IPS-20b (cell line): ENCODE results near the gene CDADC1.
"Not testable (repeated sequence)": the region's sequence is repeated elsewhere in the genome, so short reads cannot be mapped to it uniquely, and the experiment has no call there.

Experiments used
- H3K27ac ChIP-seq: one replicate; pipeline ENCODE4 v1.5.1; 2013; ENCODE audit warnings: low read length
- H3K27me3 ChIP-seq: 2 replicates; pipeline ENCODE4 v1.6.1; 2013; ENCODE audit warnings: mild to moderate bottlenecking, low read length, inconsistent platforms; ENCODE audit not compliant: insufficient read depth
- H3K36me3 ChIP-seq: 2 replicates; pipeline ENCODE4 v1.6.1; 2013; ENCODE audit warnings: low read depth, mild to moderate bottlenecking, inconsistent platforms, low read length, moderate library complexity; ENCODE audit not compliant: insufficient read depth
- H3K4me1 ChIP-seq: 2 replicates; pipeline ENCODE4 v1.6.1; 2013; ENCODE audit warnings: mild to moderate bottlenecking, control low read depth, inconsistent platforms, low read length, moderate library complexity; ENCODE audit not compliant: insufficient read depth
- H3K4me3 ChIP-seq: 2 replicates; pipeline ENCODE4 v1.5.1; 2013; ENCODE audit warnings: mild to moderate bottlenecking, low read length, inconsistent platforms
- H3K9ac ChIP-seq: 2 replicates; pipeline ENCODE4 v1.6.1; 2013; ENCODE audit warnings: low read depth, mild to moderate bottlenecking, inconsistent platforms, low read length, moderate library complexity
- H3K9me3 ChIP-seq: 2 replicates; pipeline ENCODE4 v1.6.1; 2013; ENCODE audit warnings: mild to moderate bottlenecking, low read depth, low read length, inconsistent platforms; ENCODE audit not compliant: insufficient read depth

CDADC1 gene

DNA sequence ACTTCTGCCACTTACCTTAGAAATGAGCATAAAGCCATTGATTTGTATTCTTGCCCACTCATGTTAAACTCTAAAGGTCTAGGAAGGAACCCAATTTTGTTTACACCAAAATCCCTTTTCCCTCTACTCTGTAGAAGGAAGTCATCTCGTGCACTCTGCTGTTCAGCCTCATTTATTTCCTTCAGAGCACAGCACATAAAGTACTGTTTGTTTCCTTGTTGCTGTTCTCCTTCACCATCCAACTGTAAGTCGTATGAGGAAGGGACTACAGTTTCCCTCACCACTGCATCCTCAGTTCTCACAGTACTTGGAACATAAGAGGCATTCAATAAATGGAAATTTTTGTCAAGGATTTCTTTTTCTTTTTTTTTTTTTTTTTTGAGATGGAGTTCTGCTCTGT is 24.6 kb downstream of the CDADC1 start:
- H3K9me3 ChIP-seq = no peaks in the 10 kb centered on the region
- H3K27me3 ChIP-seq = no peaks in the 10 kb centered on the region
- no peaks in the 10 kb centered on the region for H3K4me1 ChIP-seq
- H3K36me3 ChIP-seq = no peaks in the 10 kb centered on the region
- no peak overlapping the region for H3K4me3 ChIP-seq
- H3K27ac ChIP-seq = no peak overlapping the region
- no peak overlapping the region for H3K9ac ChIP-seq

DNA sequence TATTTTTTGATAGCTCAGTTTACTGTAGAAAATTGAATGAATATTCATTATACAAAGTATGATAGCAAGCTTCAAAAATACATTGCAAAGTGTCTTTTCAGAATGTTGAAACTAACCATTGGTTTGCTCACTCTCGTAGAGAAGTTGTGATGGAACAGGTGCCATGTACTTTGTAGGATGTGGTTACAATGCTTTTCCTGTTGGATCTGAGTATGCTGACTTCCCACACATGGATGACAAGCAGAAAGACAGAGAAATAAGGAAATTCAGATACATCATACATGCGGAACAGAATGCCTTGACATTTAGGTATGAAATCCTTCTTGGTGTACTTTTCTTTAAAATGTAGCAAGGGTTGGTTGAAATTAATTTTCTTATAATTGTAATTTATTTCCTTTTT is 30.5 kb downstream of the CDADC1 start:
- peaks cover 6% of the 10 kb centered on the region for H3K4me1 ChIP-seq
- H3K36me3 ChIP-seq = no peaks in the 10 kb centered on the region
- H3K27ac ChIP-seq = no peak overlapping the region
- no peaks in the 10 kb centered on the region for H3K9me3 ChIP-seq
- no peaks in the 10 kb centered on the region for H3K27me3 ChIP-seq
- H3K9ac ChIP-seq = no peak overlapping the region
- no peak overlapping the region for H3K4me3 ChIP-seq

DNA sequence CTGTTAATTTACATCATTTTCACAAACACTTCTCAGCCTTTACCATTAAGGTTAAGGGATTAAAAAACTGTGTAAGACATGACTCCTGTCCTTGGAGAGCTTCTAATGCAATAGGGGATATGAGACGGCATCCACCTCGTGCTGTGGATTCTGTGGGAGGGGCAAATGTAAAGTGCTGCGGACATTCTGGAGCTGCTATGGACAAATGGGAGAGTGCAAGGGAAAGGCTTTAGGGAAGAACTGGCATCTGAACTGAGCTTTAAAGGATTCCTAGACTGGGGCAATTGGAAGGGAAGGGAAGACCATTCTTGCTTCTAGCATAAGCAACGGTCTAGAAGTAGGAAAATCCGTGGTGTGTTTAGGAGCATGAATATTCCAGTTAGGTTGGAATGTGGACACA is 31.4 kb downstream of the CDADC1 start:
- Histone ChIP-seq H3K9me3 (no peaks in the 10 kb centered on the region), H3K4me1 (peaks cover 6% of the 10 kb centered on the region), H3K9ac (no peak overlapping the region), H3K36me3 (no peaks in the 10 kb centered on the region), H3K27ac (no peak overlapping the region), H3K4me3 (no peak overlapping the region), H3K27me3 (no peaks in the 10 kb centered on the region)

DNA sequence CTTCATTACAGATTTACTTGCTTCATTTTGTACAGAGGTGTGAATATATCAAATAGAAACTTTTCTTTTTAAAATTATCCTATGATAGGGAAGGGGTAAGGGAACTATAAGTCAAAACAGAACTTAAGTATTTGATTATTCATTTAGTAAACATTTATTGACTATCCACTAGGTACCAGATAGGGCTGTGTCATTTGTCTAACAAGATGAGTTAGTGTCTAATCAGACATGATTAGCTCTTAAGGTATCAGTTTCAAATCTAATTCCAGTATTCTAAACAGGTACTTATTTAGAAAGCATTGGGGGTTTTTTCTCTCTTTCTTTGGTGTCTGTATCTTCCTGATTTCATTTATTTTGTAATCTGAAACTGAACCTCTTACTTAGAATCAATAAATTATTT is 32.2 kb downstream of the CDADC1 start:
- Histone ChIP-seq H3K36me3 (no peaks in the 10 kb centered on the region), H3K4me1 (peaks cover 6% of the 10 kb centered on the region), H3K9ac (no peak overlapping the region), H3K4me3 (no peak overlapping the region), H3K9me3 (no peaks in the 10 kb centered on the region), H3K27ac (no peak overlapping the region), H3K27me3 (no peaks in the 10 kb centered on the region)

DNA sequence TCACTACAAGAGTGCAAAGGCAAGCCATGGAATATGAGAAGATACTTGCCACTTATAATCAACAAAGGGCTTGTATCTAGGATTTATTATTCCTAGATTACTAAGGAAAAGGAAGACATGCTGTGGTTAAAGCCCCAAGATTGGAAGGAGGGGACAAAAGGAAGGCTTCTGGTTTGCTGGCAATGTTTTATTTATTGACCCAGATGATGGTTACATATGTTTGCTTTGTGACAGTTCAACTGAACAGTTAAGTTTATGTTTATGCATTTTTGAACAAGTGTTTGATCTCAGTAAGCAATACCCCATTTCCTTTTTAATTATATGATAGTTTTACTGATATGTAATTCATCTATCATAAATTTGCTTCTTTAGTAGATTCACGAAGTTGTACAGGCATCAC is 40.3 kb downstream of the CDADC1 start:
- Histone ChIP-seq H3K9ac (no peak overlapping the region), H3K27me3 (no peaks in the 10 kb centered on the region)

DNA sequence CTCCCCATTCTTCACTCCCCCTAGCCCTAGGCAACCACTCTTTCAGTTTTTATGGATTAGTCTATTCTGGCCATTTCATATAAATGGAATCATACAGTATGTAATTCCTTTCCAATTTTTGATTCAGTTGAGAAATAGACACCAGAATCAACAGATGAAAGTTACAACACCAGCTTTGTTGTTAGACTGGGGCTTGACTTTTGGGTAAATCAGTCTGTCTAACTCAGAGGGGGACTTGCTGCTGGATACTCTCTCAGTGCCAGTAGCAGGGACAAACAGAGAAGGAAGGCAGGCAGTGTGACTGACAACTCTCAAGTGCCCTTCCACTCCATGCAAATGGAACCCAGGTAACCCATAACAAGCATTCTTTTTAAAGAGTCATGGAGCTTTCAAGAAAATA is 40.7 kb downstream of the CDADC1 start:
- Histone ChIP-seq H3K9ac (no peak overlapping the region), H3K36me3 (no peaks in the 10 kb centered on the region), H3K27me3 (no peaks in the 10 kb centered on the region), H3K9me3 (no peaks in the 10 kb centered on the region), H3K4me1 (no peaks in the 10 kb centered on the region), H3K27ac (no peak overlapping the region), H3K4me3 (no peak overlapping the region)

More for the DNA sequence above, 40.3 kb downstream of the CDADC1 start:
- Histone ChIP-seq H3K36me3 (no peaks in the 10 kb centered on the region), H3K27ac (no peak overlapping the region), H3K4me1 (no peaks in the 10 kb centered on the region), H3K9me3 (no peaks in the 10 kb centered on the region), H3K4me3 (no peak overlapping the region)

DNA sequence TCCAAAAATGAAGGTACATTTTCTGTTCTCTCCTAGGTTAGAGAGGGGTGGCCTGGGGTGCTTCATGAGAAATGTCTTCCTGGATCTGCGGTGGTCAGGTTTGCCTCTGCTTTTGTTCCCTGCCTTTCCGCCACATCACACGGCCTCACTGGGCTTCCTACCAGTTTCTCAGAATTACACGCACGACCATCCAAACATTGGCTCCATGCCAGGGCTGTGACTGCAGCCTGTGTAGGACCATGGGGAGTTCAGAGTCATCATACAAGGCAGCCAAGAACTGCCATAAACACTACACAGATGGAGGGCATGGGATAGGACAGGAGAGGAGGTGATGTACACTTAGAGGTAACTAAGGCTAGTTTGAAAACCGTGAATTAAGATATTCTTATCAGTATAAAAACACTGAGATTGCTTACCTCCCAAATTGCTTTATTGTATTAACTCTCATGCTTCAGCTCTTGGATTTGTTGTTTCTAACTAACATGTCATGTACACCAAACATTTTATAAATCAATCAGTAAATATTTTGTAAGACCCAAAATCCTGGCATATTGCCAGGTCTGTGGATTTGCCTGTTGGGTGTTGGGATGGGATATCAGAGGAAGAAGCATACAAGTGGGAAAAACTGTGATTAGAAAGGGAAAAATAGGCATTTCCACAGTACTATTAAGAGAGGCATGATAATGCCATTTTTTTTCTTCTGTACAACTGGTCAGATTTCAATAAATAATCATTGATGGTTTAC is 45.2 kb downstream of the CDADC1 start:
- no peaks in the 10 kb centered on the region for H3K27me3 ChIP-seq
- no peak overlapping the region for H3K4me3 ChIP-seq
- H3K27ac ChIP-seq = no peak overlapping the region
- H3K9ac ChIP-seq = no peak overlapping the region
- H3K36me3 ChIP-seq = no peaks in the 10 kb centered on the region
- no peaks in the 10 kb centered on the region for H3K4me1 ChIP-seq
- no peaks in the 10 kb centered on the region for H3K9me3 ChIP-seq

DNA sequence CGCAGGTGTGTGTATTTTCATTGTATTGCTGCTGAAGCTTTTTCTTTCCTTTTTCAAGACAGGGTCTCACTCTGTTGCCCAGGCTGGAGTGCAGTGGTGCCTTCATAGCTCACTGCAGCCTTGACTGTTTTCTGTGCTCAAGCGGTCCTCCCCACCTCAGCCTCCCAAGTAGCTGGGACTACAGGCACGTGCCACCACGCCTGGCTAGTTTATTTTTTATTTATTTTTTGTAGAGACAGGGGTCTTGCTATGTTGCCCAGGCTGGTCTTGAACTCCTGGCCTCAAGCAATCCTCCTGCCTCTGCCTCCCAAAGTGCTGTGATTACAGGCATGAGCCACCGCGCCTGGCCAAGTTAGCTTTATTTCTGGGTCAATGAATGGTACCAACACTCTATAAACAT is 47.0 kb downstream of the CDADC1 start:
- H3K27me3 ChIP-seq, H3K4me3 ChIP-seq: not testable (repeated sequence)

DNA sequence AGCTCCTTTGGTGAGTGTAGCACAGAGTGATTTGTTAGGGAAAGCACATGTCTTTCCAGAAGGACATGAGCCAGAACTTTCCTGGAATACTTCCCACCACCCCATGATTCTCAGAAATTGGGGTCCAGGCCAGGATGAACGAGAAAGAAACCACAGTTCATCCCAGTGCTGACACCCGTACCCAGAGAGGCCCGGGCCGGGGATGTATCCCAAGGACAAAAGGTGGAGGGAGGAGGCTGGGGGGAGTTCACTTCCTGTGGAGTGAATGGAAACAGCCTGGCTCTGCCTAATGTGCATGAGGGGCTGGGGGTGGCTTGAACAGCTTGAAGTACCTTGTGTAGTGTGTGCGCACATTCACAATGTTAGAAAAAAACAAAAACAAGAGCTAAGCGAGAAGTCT is 47.5 kb downstream of the CDADC1 start:
- Histone ChIP-seq H3K9me3 (no peaks in the 10 kb centered on the region), H3K4me3 (no peak overlapping the region), H3K27me3 (no peaks in the 10 kb centered on the region), H3K36me3 (no peaks in the 10 kb centered on the region), H3K27ac (no peak overlapping the region), H3K9ac (no peak overlapping the region), H3K4me1 (no peaks in the 10 kb centered on the region)

More for the DNA sequence above, 47.0 kb downstream of the CDADC1 start:
- not testable (repeated sequence) for H3K4me1 ChIP-seq, H3K36me3 ChIP-seq, H3K27ac ChIP-seq, H3K9me3 ChIP-seq, H3K9ac ChIP-seq

DNA sequence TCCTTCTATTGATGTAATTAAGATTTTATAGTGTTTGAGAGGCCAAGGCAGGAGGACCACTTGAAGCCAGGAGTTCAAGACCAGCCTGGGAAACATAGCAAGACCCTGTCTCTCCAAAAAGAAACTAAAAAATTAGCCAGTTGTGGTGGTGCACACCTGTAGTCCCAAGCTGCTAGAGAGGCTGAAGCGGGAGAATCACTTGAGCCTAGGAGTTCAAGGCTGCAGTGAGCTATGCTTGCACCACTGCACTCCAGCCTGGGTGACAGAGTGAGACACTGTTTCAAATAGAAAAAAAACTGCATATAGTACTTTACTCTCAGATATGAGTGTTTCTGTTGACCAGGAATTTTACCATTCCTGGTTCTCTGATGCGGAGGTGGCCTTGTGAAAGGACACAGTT is 48.9 kb downstream of the CDADC1 start:
- Histone ChIP-seq H3K9me3 (no peaks in the 10 kb centered on the region), H3K4me3 (no peak overlapping the region), H3K27me3 (no peaks in the 10 kb centered on the region), H3K4me1 (no peaks in the 10 kb centered on the region), H3K9ac (no peak overlapping the region), H3K27ac (no peak overlapping the region), H3K36me3 (no peaks in the 10 kb centered on the region)

DNA sequence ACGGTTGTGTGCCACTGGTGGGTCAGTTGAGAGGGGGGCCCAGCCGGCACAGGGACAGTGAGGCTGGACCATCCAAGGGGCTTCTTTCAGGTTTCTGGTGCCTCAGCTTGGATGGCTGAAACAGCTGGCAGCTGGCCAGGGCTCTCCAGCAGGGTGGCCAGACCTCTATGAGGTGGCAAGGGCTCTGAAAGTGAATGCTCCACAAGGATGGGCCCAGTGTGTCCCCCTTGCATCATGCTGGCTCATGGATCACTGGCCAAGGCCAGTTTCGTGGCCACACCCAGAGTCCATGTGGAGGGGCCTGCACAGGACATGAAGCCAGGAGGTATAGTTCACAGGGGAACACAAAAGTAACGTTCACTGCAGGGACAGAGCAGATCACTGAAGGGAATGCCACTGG is 49.6 kb downstream of the CDADC1 start:
- Histone ChIP-seq H3K9me3 (no peaks in the 10 kb centered on the region), H3K27ac (no peak overlapping the region), H3K36me3 (no peaks in the 10 kb centered on the region), H3K27me3 (no peaks in the 10 kb centered on the region), H3K4me1 (no peaks in the 10 kb centered on the region), H3K9ac (no peak overlapping the region), H3K4me3 (no peak overlapping the region)

DNA sequence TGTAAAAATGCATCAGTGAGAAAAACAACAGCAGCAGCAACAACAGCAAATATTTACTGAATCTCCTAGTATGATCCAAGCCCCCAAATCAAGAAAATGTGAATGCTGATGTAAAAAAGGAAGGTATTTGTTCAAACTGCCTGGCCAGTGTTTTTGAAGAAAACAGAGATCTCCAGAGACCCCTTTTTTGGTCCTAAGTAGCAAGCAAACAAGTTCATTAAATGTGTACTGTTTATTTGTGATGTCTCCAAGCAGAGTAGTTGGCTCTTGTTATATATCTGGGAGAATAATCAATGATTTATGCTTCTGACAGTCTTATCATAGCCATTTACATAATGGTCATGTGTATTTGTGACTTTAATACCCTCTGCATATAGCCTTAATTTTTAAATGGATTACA is 50.7 kb downstream of the CDADC1 start:
- Histone ChIP-seq H3K27me3 (no peaks in the 10 kb centered on the region), H3K9me3 (no peaks in the 10 kb centered on the region), H3K36me3 (no peaks in the 10 kb centered on the region), H3K27ac (no peak overlapping the region), H3K4me1 (no peaks in the 10 kb centered on the region), H3K9ac (no peak overlapping the region), H3K4me3 (no peak overlapping the region)
